BLaER1 (cell line): Measurements from ENCODE around the gene ADCYAP1R1.
"Not testable (repeated sequence)": the region's sequence is repeated elsewhere in the genome, so short reads cannot be mapped to it uniquely, and the experiment has no call there.

Experiments used
- H3K27ac ChIP-seq: shearing (Covaris generic); formaldehyde crosslinking; 2 replicates; pipeline ENCODE4 v1.8.1; 2022
- H3K27me3 ChIP-seq: shearing (Covaris generic); formaldehyde crosslinking; 2 replicates; pipeline ENCODE4 v1.8.1; 2022
- H3K36me3 ChIP-seq: shearing (Covaris generic); formaldehyde crosslinking; 2 replicates; pipeline ENCODE4 v1.8.1; 2022
- H3K4me1 ChIP-seq: shearing (Covaris generic); formaldehyde crosslinking; 2 replicates; pipeline ENCODE4 v1.8.1; 2022
- H3K4me2 ChIP-seq: shearing (Covaris generic); formaldehyde crosslinking; 2 replicates; pipeline ENCODE4 v1.8.1; 2022
- H3K4me3 ChIP-seq: shearing (Covaris generic); formaldehyde crosslinking; 2 replicates; pipeline ENCODE4 v1.8.1; 2022
- H3K9ac ChIP-seq: shearing (Covaris generic); formaldehyde crosslinking; 2 replicates; pipeline ENCODE4 v1.8.1; 2022
- H3K9me3 ChIP-seq: shearing (Covaris generic); formaldehyde crosslinking; 2 replicates; pipeline ENCODE4 v1.8.1; 2022
- H4K20me1 ChIP-seq: shearing (Covaris generic); formaldehyde crosslinking; 2 replicates; pipeline ENCODE4 v1.8.1; 2022
- Cebpa-rat ChIP-seq: shearing (Covaris generic); IDR thresholded peaks from 2 replicates; pipeline ENCODE4 v1.8.1; 2022

ADCYAP1R1 gene

GRCh38 chr7:31151849-31152248 is 99.7 kb downstream of the ADCYAP1R1 start:
- H3K4me2 ChIP-seq = no peak overlapping the region
- H3K4me1 ChIP-seq = no peaks in the 10 kb centered on the region
- H3K9ac ChIP-seq = no peak overlapping the region
- H3K27ac ChIP-seq = no peak overlapping the region
- TF ChIP-seq Cebpa-rat = no peak
- no peaks in the 10 kb centered on the region for H4K20me1 ChIP-seq
- no peaks in the 10 kb centered on the region for H3K27me3 ChIP-seq
- H3K36me3 ChIP-seq = no peaks in the 10 kb centered on the region
- H3K9me3 ChIP-seq = peaks cover 4% of the 10 kb centered on the region; the same call in 1 of the 2 replicates
- no peak overlapping the region for H3K4me3 ChIP-seq

- H3K9ac ChIP-seq, H3K27ac ChIP-seq, H4K20me1 ChIP-seq, H3K4me3 ChIP-seq, H3K9me3 ChIP-seq, H3K36me3 ChIP-seq, H3K27me3 ChIP-seq, H3K4me2 ChIP-seq, H3K4me1 ChIP-seq: not testable (repeated sequence)
Observed at GRCh38 chr7:31153318-31153717, 101.2 kb downstream of the ADCYAP1R1 start.

- H4K20me1 ChIP-seq = no peaks in the 10 kb centered on the region
- H3K27ac ChIP-seq = no peak overlapping the region
- no peak for TF ChIP-seq Cebpa-rat
- no peak overlapping the region for H3K9ac ChIP-seq
- H3K9me3 ChIP-seq = 0 out of 2 replicates have a peak, but pooled peaks cover 4% of the 10 kb centered on the region
- H3K4me2 ChIP-seq = no peak overlapping the region
- no peaks in the 10 kb centered on the region for H3K4me1 ChIP-seq
- no peak overlapping the region for H3K4me3 ChIP-seq
- no peaks in the 10 kb centered on the region for H3K27me3 ChIP-seq
- no peaks in the 10 kb centered on the region for H3K36me3 ChIP-seq
Observed at GRCh38 chr7:31160941-31161340, 108.8 kb downstream of the ADCYAP1R1 start.
